GM12872 (cell line): ENCODE measurements around the gene MME.

Experiments
- TF ChIP-seq, protein P1 (sequence below): IDR thresholded peaks from 3 replicates; pipeline ENCODE4 v1.5.1; 2011; ENCODE audit warnings: low read depth, mild to moderate bottlenecking, low read length, moderate library complexity; ENCODE audit not compliant: insufficient read depth

The MME gene

DNA sequence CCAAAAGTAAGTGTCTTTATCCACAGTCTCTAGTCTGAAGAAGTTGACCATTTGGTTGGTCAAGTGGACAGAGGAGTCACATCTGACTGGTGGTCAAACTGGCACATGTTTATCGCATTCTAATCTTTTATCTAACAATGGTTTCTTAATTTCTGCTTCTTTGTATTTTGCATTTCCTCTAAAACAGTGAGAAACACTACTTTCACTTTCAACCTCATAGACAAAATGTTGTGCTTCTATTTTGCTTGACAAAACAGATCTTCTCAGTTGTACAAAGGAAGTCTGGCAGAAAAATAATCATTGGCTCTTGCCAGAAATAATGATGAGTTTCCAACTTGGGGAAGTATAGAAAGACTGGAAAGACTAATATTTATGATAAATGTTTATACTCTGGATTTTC, 103.9 kb downstream of the MME start:
- TF ChIP-seq, protein P1, sequence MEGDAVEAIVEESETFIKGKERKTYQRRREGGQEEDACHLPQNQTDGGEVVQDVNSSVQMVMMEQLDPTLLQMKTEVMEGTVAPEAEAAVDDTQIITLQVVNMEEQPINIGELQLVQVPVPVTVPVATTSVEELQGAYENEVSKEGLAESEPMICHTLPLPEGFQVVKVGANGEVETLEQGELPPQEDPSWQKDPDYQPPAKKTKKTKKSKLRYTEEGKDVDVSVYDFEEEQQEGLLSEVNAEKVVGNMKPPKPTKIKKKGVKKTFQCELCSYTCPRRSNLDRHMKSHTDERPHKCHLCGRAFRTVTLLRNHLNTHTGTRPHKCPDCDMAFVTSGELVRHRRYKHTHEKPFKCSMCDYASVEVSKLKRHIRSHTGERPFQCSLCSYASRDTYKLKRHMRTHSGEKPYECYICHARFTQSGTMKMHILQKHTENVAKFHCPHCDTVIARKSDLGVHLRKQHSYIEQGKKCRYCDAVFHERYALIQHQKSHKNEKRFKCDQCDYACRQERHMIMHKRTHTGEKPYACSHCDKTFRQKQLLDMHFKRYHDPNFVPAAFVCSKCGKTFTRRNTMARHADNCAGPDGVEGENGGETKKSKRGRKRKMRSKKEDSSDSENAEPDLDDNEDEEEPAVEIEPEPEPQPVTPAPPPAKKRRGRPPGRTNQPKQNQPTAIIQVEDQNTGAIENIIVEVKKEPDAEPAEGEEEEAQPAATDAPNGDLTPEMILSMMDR: no peak

DNA sequence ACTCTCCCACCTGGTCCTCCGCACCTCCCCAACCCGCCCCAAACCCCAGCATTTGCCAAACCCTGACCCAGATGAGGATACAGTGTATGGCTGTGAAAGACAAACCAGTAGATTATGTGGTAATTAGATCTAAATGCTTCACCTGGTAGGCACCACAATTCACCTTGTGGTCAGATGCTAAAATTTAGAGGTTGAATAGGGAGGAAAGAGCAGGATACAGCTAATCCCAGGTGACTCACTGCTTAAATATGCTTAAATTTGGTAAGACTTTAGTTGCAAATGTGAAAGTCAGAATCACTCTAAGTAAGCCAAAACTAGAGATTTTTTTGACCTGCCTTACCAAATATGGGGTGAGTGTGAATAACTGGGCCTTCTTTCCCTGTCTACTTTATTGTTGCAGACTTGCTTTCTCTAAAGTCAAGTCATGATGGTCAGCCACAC, 105.5 kb downstream of the MME start:
- TF ChIP-seq, protein P1: no peak

GRCh38 chr3:155188031-155188430, 107.9 kb downstream of the MME start:
- TF ChIP-seq, protein P1: no peak

DNA sequence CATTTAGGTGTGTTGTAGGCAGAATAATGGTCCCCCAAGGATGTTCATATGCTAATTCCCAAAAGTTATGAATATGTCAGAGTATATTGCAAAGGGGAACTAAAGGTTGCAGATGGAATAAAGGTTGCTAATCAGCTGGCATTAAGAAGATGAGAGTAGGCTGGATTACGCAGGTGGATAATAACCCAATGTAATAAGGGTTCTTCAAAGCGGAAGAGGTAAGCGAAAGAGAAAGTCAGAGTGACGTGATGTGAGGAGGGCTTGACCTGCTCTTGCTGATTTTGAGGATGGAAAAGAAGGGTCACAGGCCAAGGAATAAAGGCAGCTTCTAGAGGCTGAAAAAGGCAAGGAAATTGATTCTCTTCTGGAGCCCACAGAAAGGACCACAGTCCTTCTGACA, 109.4 kb downstream of the MME start:
- TF ChIP-seq, protein P1: no peak

DNA sequence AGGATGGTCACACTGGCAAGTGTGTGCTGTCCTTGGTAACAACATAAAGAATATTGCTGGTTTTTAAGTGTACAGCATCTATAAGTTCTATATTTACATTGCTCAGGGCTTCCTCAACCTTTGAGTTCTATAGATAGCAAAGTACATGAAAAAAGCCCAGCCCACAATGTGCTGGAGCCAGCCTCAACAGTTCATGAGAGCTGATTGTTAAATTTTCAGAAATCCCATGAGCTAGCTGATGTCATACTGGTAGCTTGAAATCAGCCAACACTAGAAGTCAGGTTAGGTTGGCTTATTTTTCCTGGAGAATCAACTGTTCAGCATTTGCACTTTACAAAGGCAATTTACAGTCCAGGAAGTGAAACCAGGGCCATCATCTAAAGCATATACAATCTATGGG, 110.6 kb downstream of the MME start:
- TF ChIP-seq, protein P1: no peak

GRCh38 chr3:155192957-155193746, 113.0 kb downstream of the MME start:
- TF ChIP-seq, protein P1: no peak

DNA sequence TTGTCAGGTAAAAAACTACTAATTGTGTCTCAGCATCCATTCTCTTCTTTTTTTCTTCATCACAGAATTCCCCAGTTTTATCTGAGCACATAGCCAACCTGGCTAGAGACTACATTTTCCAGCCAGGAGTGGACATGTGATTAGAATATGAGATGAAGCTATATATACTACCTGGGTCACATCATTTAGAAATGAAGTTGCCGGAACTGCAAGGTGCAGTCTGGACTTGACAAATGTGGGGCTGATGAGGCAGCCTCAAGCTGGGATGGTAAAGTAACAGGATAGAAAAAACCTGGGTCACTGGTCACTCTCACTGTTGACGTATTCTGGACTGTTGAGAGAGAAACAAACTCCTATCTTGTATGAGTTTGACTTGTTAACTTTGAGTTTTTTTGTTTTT, 113.7 kb downstream of the MME start:
- TF ChIP-seq, protein P1: no peak
